Brain microvascular endothelial cell (primary cell): ENCODE results near the gene FRAS1.
"Not testable (repeated sequence)": the region's sequence is repeated elsewhere in the genome, so short reads cannot be mapped to it uniquely, and the experiment has no call there.

Experiments
- DNase-seq: peaks from one replicate; pipeline ENCODE4 v3.0.0-alpha.2; 2020
- H3K27ac ChIP-seq: fragments of 250-450 bp; sonication (Bioruptor Pico); 2 replicates; pipeline ENCODE4 v1.5.1; 2020; ENCODE audit warnings: mild to moderate bottlenecking, moderate library complexity
- H3K27me3 ChIP-seq: fragments of 250-450 bp; sonication (Bioruptor Pico); replicated peaks from 2 replicates; pipeline ENCODE4 v1.5.1; 2020; ENCODE audit warnings: mild to moderate bottlenecking
- H3K36me3 ChIP-seq: fragments of 250-450 bp; sonication (Bioruptor Pico); replicated peaks from 2 replicates; pipeline ENCODE4 v1.5.1; 2020; ENCODE audit warnings: mild to moderate bottlenecking
- H3K4me3 ChIP-seq: 2 replicates; pipeline ENCODE4 v1.5.1; 2011; ENCODE audit warnings: low read depth, mild to moderate bottlenecking, control low read depth, low read length, moderate library complexity
- CTCF ChIP-seq: IDR thresholded peaks from 2 replicates; pipeline ENCODE4 v1.5.1; 2011; ENCODE audit warnings: low read depth, mild to moderate bottlenecking, moderate library complexity, low read length, control low read depth, inconsistent platforms; ENCODE audit errors: missing control alignments
- in situ Hi-C: cut with HindIII; loops from 2 replicates; pipeline ENCODE4 v1.10.0; 2017; ENCODE audit warnings: low sequenced_read_pairs, low pct_ligation_motif_present

Gene FRAS1

GRCh38 chr4:78207541-78207940, 150.4 kb downstream of the FRAS1 start:
- in situ Hi-C loops = no loop called here
- H3K27ac ChIP-seq = no peak overlapping the region
- H3K36me3 ChIP-seq = no peaks in the 10 kb centered on the region
- no peak for DNase-seq
- no peak overlapping the region for H3K4me3 ChIP-seq
- TF ChIP-seq CTCF = no peak
- H3K27me3 ChIP-seq = no peaks in the 10 kb centered on the region

DNA sequence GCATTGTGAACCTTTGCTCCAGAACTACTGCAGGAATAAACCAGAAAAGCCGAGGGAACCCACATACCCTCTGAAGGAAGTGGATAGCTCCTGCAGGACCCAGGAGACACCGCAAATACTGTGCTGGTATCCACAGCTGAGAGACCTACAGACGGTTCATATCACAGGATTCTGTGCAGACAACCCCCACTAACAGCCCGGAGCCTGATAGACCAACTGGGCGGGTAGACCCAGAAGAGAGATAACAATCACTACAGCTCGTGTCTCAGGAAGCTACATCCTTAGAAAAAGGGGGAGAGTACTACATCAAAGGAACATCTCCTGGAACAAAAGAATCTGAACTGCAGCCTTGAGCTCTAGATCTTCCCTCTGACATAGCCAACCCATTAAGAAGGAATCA, 150.8 kb downstream of the FRAS1 start:
- H3K4me3 ChIP-seq = no peak overlapping the region
- no peak for DNase-seq
- no peaks in the 10 kb centered on the region for H3K27me3 ChIP-seq
- no peak overlapping the region for H3K27ac ChIP-seq
- H3K36me3 ChIP-seq = no peaks in the 10 kb centered on the region
- in situ Hi-C loops = no loop called here
- TF ChIP-seq CTCF = no peak

- H3K27ac ChIP-seq, DNase-seq, H3K4me3 ChIP-seq, H3K36me3 ChIP-seq, in situ Hi-C loops, H3K27me3 ChIP-seq: not testable (repeated sequence)
These were observed 151.8 kb downstream of the FRAS1 start for GRCh38 chr4:78208896-78209295.

DNA sequence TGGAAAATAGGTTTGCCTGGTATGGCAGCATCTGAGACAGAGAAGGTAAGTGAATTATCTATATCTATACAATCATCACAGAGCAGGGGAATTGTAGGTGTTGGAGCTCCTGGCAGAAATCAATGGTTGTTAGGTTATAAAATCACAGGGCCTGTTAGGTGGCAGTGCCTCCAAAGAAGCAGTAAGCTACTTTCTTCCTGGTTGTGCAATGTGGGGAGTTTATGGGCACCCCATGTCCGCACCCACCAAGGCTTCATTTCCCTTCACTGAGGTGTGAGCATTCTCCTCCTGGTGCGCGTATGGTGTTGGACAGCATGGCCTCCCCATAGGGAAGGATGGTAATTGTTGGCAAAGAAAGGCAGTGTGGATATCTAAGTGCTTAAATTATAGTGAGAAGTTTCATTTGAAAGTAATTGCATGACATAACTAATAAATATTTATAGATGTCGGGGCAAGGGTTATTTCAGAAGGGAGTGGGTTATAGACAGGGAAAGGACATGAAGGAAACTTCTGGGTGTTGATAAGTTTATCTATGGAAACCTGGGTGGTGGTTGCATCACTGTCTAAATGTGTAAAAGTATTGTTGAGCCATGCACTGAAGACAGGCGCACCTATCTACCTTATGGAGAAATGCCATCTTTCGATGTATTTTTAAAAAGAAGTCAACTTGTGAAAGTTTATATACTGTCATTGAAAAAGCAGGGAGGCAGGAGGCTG, 153.7 kb downstream of the FRAS1 start:
- DNase-seq = no peak
- in situ Hi-C loops = no loop called here
- Histone ChIP-seq H3K27ac (no peak overlapping the region), H3K36me3 (no peaks in the 10 kb centered on the region), H3K4me3 (no peak overlapping the region), H3K27me3 (no peaks in the 10 kb centered on the region)
- no peak for TF ChIP-seq CTCF

GRCh38 chr4:78213218-78213617, 156.1 kb downstream of the FRAS1 start:
- no peak overlapping the region for H3K4me3 ChIP-seq
- TF ChIP-seq CTCF = no peak
- DNase-seq = no peak
- H3K27ac ChIP-seq = no peak overlapping the region
- in situ Hi-C loops = no loop called here
- H3K27me3 ChIP-seq = no peaks in the 10 kb centered on the region
- H3K36me3 ChIP-seq = no peaks in the 10 kb centered on the region

DNA sequence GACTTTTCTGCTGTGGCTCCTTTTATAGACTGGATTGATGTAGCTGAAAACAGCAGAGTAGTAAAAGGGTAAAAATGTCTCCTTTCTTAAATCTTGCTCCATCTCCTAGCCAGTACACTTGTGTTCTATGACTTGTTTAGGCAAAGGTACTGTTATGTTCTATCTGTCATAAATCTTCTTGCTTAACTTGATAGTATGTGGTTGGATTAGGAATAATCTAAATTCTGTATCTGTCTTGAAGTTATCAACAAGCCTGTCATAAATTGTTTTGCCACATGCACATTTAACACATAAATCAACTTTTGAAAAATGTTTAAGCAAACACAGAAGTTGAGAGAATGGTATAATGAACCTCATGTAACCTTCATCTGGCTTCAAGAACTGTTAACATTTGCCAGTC, 157.0 kb downstream of the FRAS1 start:
- Histone ChIP-seq H3K27ac (no peak overlapping the region), H3K36me3 (no peaks in the 10 kb centered on the region), H3K27me3 (no peaks in the 10 kb centered on the region), H3K4me3 (no peak overlapping the region)
- no peak for DNase-seq
- TF ChIP-seq CTCF = no peak
- in situ Hi-C loops = no loop called here
